OCI-LY7 (cell line): ENCODE data around the gene ATP2B1. TPM values are rescaled to one million over a fixed set of nuclear protein-coding genes. Genes with fewer than 3 reads are reported as not detected.
"Not testable (repeated sequence)": the region's sequence is repeated elsewhere in the genome, so short reads cannot be mapped to it uniquely, and the experiment has no call there.

ENCODE experiments used
- Bru-seq: library from RNA; stranded (reverse); fragments of 400-500 nt; gene quantifications from one replicate; lab custom pipeline; 2021; lab: Mats Ljungman, UMichigan
- BruChase-seq, 2 experiments: library from RNA; stranded (reverse); fragments of 400-500 nt; gene quantifications; one replicate each; lab custom pipeline; 2021; lab: Mats Ljungman, UMichigan
- BruUV-seq: library from RNA; stranded (reverse); fragments of 400-500 nt; replicated peaks from 2 replicates; lab custom pipeline; 2021; lab: Mats Ljungman, UMichigan
- CTCF ChIA-PET: fragments of 300-600 bp; sonication (Branson Sonifier 250); formaldehyde crosslinking; loops from one replicate; lab custom pipeline; 2022; ENCODE audit warnings: antibody characterized with exemption; ENCODE audit not compliant: unreplicated experiment; lab: Charles Lee
- POLR2A ChIA-PET: fragments of 300-600 bp; sonication (Branson Sonifier 250); formaldehyde crosslinking; loops from one replicate; lab custom pipeline; 2022; ENCODE audit warnings: antibody characterized with exemption; lab: Charles Lee
- DNase-seq: peaks from one replicate; pipeline ENCODE4 v3.0.0-alpha.2; 2015; ENCODE audit warnings: low spot score
- H2AFZ ChIP-seq: fragments of 200-600 bp; sonication (generic), shearing (Covaris generic); 2 replicates; pipeline ENCODE4 v1.6.1; 2014; ENCODE audit warnings: mild to moderate bottlenecking, antibody characterized with exemption, low read length, moderate library complexity
- H3K27ac ChIP-seq: fragments of 200-600 bp; sonication (generic); 2 replicates; pipeline ENCODE4 v1.5.1; 2014; ENCODE audit warnings: mixed run types, low read depth, mild to moderate bottlenecking, moderate library complexity, low read length, inconsistent platforms; ENCODE audit not compliant: poor library complexity, severe bottlenecking
- H3K36me3 ChIP-seq: fragments of 200-600 bp; sonication (generic); 2 replicates; pipeline ENCODE4 v1.6.1; 2014; ENCODE audit warnings: mild to moderate bottlenecking, antibody characterized with exemption, low read length, moderate library complexity, mixed read lengths; ENCODE audit not compliant: insufficient read depth
- H3K4me1 ChIP-seq: fragments of 200-600 bp; sonication (generic); 2 replicates; pipeline ENCODE4 v1.5.1; 2014; ENCODE audit warnings: mild to moderate bottlenecking, low read length; ENCODE audit not compliant: insufficient read depth, poor library complexity, severe bottlenecking
- H3K4me2 ChIP-seq: fragments of 200-600 bp; sonication (generic); 2 replicates; pipeline ENCODE4 v1.6.1; 2014; ENCODE audit warnings: mild to moderate bottlenecking, low read length
- H3K4me3 ChIP-seq: fragments of 200-600 bp; sonication (generic); 2 replicates; pipeline ENCODE4 v1.5.1; 2014; ENCODE audit warnings: mild to moderate bottlenecking, low read depth, low read length; ENCODE audit not compliant: poor library complexity, severe bottlenecking
- H3K79me2 ChIP-seq: fragments of 200-600 bp; sonication (generic); 2 replicates; pipeline ENCODE4 v1.6.1; 2016; ENCODE audit warnings: low read depth, mild to moderate bottlenecking, low read length, moderate library complexity, mixed read lengths; ENCODE audit not compliant: insufficient read depth
- H3K9me2 ChIP-seq: fragments of 200-600 bp; sonication (generic); 2 replicates; pipeline ENCODE4 v1.6.1; 2016; ENCODE audit warnings: mild to moderate bottlenecking, low read length, mixed read lengths; ENCODE audit not compliant: insufficient read depth
- H3K9me3 ChIP-seq: fragments of 200-600 bp; sonication (generic); 2 replicates; pipeline ENCODE4 v1.6.1; 2014; ENCODE audit warnings: mild to moderate bottlenecking, mixed run types, low read length, mixed read lengths
- H4K20me1 ChIP-seq: fragments of 200-600 bp; sonication (generic); 2 replicates; pipeline ENCODE4 v1.6.1; 2014; ENCODE audit warnings: mild to moderate bottlenecking, antibody characterized with exemption, low read length, moderate library complexity, mixed read lengths; ENCODE audit not compliant: insufficient read depth
- CTCF ChIP-seq: fragments of 200-600 bp; sonication (generic); conservative IDR thresholded peaks from 2 replicates; pipeline ENCODE4 v1.5.1; 2014; ENCODE audit warnings: mild to moderate bottlenecking, antibody characterized with exemption, low read length, moderate library complexity, mixed read lengths
- EZH2phosphoT487 ChIP-seq: fragments of 200-600 bp; sonication (generic); IDR thresholded peaks from 2 replicates; pipeline ENCODE4 v1.6.1; 2018; ENCODE audit warnings: low read depth, borderline replicate concordance, mild to moderate bottlenecking, mixed run types, antibody characterized with exemption, low read length, moderate library complexity, mixed read lengths
- intact Hi-C: fragments of 100-400 bp; cut with micrococcal nuclease; formaldehyde crosslinking; loops from one replicate; pipeline ENCODE4 v1.10.0; 2022; ENCODE audit not compliant: unreplicated experiment
- long read RNA-seq: library from polyadenylated mRNA; stranded (forward); transcript quantifications from one replicate; pipeline ENCODE4 v2.0.0, GENCODE V29; 2022
- total RNA-seq, 2 experiments: library from RNA; depleted of rRNA in 1 of 2; stranded (reverse); fragments of >200 nt in 1 of 2; shearing (Covaris generic) in 1 of 2; gene quantifications; 2 replicates each; pipeline ENCODE4 v1.2.3, GENCODE V29; 2014 to 2022

ATP2B1 gene
- total RNA-seq (2014; rRNA removed; shearing (Covaris generic)) (62.8 and 74.9 TPM in 2 replicates), total RNA-seq (2022) (58.5 and 61.7 TPM in 2 replicates), Bru-seq, nascent RNA (percentile 94 among the genes with signal in this experiment), BruChase-seq, experiment 1, labeled RNA remaining after a 6-hour chase (percentile 79 among the genes with signal in this experiment), BruChase-seq, experiment 2, labeled RNA remaining after a 2-hour chase (percentile 89 among the genes with signal in this experiment)
- long read RNA-seq, full-length matches to known transcripts = 28 of 90 reads
- long read RNA-seq, partial matches to known transcripts = 16 of 90 reads
- long read RNA-seq, other reads (novel, unspliced or antisense) = 46 of 90 reads

GRCh38 chr12:89708565-89709156 lies at the start of gene ATP2B1:
TSS of gene ATP2B1 (minus strand) at chr12:89708838. CDS start at chr12:89655886, 52,952 bp downstream.
- Histone ChIP-seq H2AFZ (peak within 1 kb of the TSS; percentile 71; the same call in 1 of the 2 replicates), H3K27ac (peak within 1 kb of the TSS; percentile 87), H3K79me2 (peaks cover 52% of the 10 kb centered on the region), H3K9me2 (no peaks in the 10 kb centered on the region), H3K4me2 (peak within 1 kb of the TSS; percentile 81), H3K4me3 (peak within 1 kb of the TSS; percentile 94), H4K20me1 (peaks cover 37% of the 10 kb centered on the region), H3K9me3 (no peaks in the 10 kb centered on the region), H3K36me3 (no peaks in the 10 kb centered on the region), H3K4me1 (peaks cover 40% of the 10 kb centered on the region)
- DNase-seq = peak; percentile 91
- TF ChIP-seq EZH2phosphoT487 (no peak), CTCF (no peak)
- intact Hi-C loops = loop anchor here (1.0 to 5.0 kb wide), 9 partner anchors 134 to 394 kb away; partner anchors contain the start of genes DUSP6 and GALNT4
- BruUV-seq = no TSS peak
- ChIA-PET POLR2A (interaction anchor here (0.7 to 2.2 kb wide), 9 partner anchors 10 to 386 kb away, joined by 3 to 17 read pairs (median 4); no protein-coding TSS in a partner anchor), CTCF (interaction anchor here (0.8 kb wide), 1 partner anchor 25 kb away, joined by 4 read pairs; no protein-coding TSS in a partner anchor)

GRCh38 chr12:89757987-89758386 lies 49.3 kb upstream of the ATP2B1 start:
- BruUV-seq, intact Hi-C loops: not testable (repeated sequence)
- POLR2A ChIA-PET = interaction anchor here (1.1 kb wide), 1 partner anchor 40 kb away, joined by 3 read pairs; no protein-coding TSS in a partner anchor

GRCh38 chr12:89756585-89757398 lies 48.2 kb upstream of the ATP2B1 start:
- peak overlapping the region; percentile 30; the same call in 1 of the 2 replicates for H2AFZ ChIP-seq
- no peaks in the 10 kb centered on the region for H3K9me2 ChIP-seq
- TF ChIP-seq CTCF (no peak), EZH2phosphoT487 (no peak)
- H3K4me1 ChIP-seq = peaks cover 32% of the 10 kb centered on the region
- peak; percentile 74 for DNase-seq
- POLR2A ChIA-PET = interaction anchor here (1.1 to 1.6 kb wide), 2 partner anchors 10 to 41 kb away, joined by 3 to 8 read pairs; no protein-coding TSS in a partner anchor
- H3K79me2 ChIP-seq = no peaks in the 10 kb centered on the region
- H3K4me3 ChIP-seq = no peak overlapping the region
- no peaks in the 10 kb centered on the region for H4K20me1 ChIP-seq
- CTCF ChIA-PET = no interaction called here
- no peak overlapping the region for H3K4me2 ChIP-seq
- H3K27ac ChIP-seq = no peak overlapping the region
- H3K9me3 ChIP-seq = peaks cover 10% of the 10 kb centered on the region
- no TSS peak for BruUV-seq
- intact Hi-C loops = no loop called here
- no peaks in the 10 kb centered on the region for H3K36me3 ChIP-seq

More at GRCh38 chr12:89757987-89758386, 49.3 kb upstream of the ATP2B1 start:
- H3K9me3 ChIP-seq, H3K36me3 ChIP-seq, H2AFZ ChIP-seq, H3K4me2 ChIP-seq, H3K79me2 ChIP-seq, H3K9me2 ChIP-seq, DNase-seq, H3K27ac ChIP-seq, CTCF ChIA-PET, H3K4me3 ChIP-seq, H4K20me1 ChIP-seq: not testable (repeated sequence)
- H3K4me1 ChIP-seq = peaks cover 24% of the 10 kb centered on the region
